LNCaP clone FGC (cell line): ENCODE results near the gene PRPF31.

ENCODE experiments used
- DNase-seq: peaks from one replicate; pipeline ENCODE4 v3.0.0-alpha.2; 2011; ENCODE audit warnings: low read depth
- H3K4me3 ChIP-seq: 2 replicates; pipeline ENCODE4 v1.5.1; 2011; ENCODE audit warnings: mild to moderate bottlenecking, low read depth, low read length, control low read depth
- TF ChIP-seq, protein P1 (sequence below): IDR thresholded peaks from 2 replicates; pipeline ENCODE4 v1.5.1; 2012; ENCODE audit warnings: mild to moderate bottlenecking; ENCODE audit not compliant: control insufficient read depth, insufficient read depth; ENCODE audit errors: extremely low read depth

PRPF31 gene

DNA sequence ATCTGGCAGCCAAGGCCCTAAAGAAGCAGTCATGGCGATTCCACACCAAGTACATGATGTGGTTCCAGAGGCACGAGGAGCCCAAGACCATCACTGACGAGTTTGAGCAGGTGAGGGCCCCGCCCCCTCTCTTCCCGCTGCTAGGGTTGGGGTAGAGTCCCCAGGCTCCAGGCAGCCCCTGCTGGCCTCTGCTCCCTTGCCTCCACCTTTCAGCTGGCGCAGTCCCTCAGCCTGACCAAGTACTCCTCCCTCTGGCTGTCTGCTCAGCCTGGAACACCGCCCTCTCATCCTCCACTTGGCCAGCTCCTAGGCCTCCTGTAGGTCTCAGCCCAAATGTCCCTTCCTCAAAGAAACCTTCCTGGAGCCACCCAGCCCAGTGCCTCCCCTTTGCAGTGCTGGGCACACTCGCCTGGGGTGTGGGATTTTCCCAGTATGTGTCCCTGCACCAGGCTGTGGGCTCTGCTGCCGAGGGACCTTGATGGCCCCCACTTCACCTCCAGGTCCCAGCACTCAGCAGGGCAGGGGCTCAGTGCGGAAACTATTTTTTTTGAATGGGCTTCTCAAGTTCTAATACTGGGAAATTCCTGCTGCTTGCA, 38.3 kb downstream of the PRPF31 start:
- no peak overlapping the region for H3K4me3 ChIP-seq
- DNase-seq, result no peak
- TF ChIP-seq, protein P1, sequence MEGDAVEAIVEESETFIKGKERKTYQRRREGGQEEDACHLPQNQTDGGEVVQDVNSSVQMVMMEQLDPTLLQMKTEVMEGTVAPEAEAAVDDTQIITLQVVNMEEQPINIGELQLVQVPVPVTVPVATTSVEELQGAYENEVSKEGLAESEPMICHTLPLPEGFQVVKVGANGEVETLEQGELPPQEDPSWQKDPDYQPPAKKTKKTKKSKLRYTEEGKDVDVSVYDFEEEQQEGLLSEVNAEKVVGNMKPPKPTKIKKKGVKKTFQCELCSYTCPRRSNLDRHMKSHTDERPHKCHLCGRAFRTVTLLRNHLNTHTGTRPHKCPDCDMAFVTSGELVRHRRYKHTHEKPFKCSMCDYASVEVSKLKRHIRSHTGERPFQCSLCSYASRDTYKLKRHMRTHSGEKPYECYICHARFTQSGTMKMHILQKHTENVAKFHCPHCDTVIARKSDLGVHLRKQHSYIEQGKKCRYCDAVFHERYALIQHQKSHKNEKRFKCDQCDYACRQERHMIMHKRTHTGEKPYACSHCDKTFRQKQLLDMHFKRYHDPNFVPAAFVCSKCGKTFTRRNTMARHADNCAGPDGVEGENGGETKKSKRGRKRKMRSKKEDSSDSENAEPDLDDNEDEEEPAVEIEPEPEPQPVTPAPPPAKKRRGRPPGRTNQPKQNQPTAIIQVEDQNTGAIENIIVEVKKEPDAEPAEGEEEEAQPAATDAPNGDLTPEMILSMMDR, result no peak

DNA sequence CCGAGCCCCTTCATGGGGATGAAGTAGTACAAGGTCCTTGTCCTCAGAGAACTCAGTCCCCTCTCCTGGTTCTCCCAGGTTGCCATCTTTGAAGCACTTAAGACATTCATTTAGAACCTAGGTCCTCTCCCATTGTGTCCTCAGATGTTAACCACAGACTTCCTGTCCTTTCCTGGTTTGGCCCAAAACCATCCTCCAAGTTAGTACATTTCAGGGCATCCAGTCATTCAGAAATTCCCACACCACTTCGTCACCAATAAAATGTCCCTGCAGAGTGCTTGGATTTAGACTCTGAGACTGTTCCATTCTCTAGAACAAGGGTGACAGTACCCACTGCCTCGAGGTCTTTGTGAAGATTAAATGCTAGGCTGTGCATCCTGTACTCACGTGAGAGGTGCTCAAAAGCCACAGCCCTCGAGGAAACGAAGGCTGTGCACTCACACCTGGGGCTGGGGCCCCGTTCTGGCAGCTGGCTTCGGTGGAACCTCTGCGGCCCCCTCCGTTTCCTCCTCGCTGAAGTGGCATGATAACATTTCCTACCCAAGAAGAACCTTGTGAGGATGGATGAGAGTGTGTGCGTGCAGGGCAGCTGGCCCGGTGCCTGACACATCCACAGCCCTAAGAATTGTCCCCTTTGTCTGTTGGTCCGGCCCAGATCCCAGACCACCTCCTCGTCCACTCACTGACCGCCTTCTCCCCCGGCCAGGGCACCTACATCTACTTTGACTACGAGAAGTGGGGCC, 39.2 kb downstream of the PRPF31 start:
- DNase-seq, result no peak

DNA sequence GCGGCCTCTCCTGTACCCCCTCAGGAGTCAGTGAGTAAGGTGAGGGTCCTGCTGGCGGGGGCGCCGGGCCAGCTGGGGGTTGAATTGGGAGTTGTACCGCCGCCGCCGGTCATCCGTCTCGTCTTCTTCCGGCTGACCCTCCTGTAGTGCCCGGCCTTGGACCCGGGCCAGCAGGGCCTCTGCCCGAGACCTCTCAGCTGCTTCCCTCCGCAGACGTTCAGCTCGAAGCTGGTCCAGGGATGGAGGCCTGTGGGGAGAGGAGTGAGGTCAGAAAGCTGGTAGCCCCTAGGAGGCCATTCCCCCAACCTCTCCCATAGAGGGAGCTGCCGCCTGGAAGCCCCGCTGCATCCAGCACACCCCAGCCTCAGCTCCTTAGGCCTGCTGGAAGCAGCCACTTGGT, 40.1 kb downstream of the PRPF31 start:
- no peak for DNase-seq
- no peak overlapping the region for H3K4me3 ChIP-seq
- TF ChIP-seq, protein P1, result no peak

More for the DNA sequence above, 39.2 kb downstream of the PRPF31 start:
- H3K4me3 ChIP-seq, result no peak overlapping the region
- TF ChIP-seq, protein P1, result no peak

DNA sequence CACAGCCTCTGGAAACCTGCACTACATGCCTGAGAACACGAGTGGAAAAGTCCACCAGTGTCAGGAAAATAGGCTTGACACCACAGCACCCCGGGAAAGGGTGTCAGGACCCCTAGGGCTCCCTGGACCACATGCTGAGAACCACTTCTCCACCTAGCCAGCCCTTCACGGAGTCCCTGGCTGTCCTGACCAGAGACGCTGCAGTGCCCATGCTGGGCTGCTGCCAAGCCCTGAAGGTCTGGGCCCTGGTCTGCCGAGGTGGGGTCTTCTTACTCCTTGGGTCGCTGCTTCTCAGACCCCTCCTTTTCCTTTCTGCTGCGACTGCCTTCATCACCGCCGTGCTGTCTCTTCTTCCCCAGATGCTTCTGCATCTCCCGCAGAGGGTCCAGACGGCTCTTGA, 40.9 kb downstream of the PRPF31 start:
- H3K4me3 ChIP-seq, result no peak overlapping the region
- TF ChIP-seq, protein P1, result no peak
- no peak for DNase-seq

DNA sequence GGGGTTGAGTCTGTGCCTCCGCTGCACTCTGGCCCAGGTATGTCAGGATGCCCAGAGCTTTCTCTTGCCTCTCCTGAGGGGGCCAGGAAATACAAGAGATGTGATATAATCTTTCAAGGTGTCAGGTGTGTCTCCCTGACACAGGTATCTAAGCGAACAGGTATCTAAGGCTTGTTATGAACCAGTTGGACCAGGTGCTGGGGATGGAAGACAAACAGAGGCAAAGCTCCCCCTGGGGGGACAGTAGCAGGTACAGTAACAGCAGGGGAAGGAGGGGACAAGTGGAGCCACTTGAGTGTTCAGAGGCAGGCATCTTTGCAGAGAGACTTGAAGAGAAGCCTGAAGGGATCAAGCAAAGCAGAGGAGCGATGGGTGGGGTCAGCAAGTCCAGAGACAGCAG, 41.4 kb downstream of the PRPF31 start:
- H3K4me3 ChIP-seq, result no peak overlapping the region
- TF ChIP-seq, protein P1, result no peak
- no peak for DNase-seq

DNA sequence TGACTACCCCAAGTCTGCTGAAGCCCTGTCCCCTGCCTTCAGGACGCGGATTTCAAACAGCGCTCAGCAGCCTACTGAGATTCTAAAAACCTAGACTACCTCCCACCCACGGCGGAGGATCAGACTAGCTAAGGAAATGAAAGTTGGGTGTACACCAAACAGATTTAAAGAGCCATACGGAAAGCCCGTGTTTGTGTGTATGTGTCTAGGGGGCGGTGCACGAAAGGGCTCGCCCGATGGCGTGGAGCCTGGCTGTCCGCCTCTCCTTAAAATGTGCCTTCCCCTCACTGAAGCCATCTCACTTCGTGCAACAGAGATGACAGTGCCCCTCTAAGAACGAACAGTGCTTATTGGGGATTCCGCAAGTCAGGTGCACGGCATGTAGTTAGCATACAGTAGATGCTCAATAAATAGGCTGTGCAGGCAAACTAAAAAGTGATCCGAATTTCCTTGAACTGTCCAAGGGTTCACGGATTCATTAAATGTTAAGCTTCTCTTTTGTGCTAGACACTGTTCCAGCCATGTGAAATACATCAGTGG, 43.3 kb downstream of the PRPF31 start:
- DNase-seq, result no peak
- H3K4me3 ChIP-seq, result peak overlapping the region; percentile 62
- TF ChIP-seq, protein P1, result no peak
